CD4-positive, alpha-beta T cell treated with Interleukin-17A for 1 hour (primary cell): ENCODE data around the gene KRTAP19-5.
"Not testable (repeated sequence)": the region's sequence is repeated elsewhere in the genome, so short reads cannot be mapped to it uniquely, and the experiment has no call there.

Source experiments
- DNase-seq: peaks from one replicate; pipeline ENCODE4 v3.0.0-alpha.2; 2020

The KRTAP19-5 gene

GRCh38 chr21:30502041-30502440, at the start of gene KRTAP19-5:
KRTAP19-5 (minus strand) TSS chr21:30502141; CDS start chr21:30502090, 51 bp downstream.
- DNase-seq, result no peak

DNA sequence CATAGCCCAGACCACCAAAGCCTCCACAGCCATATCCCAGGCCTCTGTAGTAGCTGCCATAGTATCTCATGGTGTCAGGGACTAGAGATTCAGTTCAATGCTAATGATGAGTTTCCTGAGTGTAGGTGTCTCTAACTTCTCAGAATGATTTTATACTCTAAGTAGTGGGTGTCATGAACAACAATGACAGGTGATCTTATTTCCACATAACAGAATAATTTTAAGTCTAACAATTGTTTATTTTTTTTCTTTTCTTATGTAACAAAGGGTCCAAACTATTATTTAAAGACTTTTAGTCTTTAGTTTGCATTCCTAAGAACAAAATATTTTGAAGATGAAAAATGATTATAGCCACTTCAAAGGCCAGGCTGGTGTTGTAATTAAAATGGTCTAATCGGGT, 39.8 kb upstream of the KRTAP19-5 start, which contains the start of gene KRTAP19-6:
Gene KRTAP19-6 (minus strand): TSS at position 101 of the 400 bp plus-strand sequence. CDS start 31 bp downstream, at position 70.
- no peak for DNase-seq

- no peak for DNase-seq
Observed at GRCh38 chr21:30518876-30519275, 16.9 kb upstream of the KRTAP19-5 start.

DNA sequence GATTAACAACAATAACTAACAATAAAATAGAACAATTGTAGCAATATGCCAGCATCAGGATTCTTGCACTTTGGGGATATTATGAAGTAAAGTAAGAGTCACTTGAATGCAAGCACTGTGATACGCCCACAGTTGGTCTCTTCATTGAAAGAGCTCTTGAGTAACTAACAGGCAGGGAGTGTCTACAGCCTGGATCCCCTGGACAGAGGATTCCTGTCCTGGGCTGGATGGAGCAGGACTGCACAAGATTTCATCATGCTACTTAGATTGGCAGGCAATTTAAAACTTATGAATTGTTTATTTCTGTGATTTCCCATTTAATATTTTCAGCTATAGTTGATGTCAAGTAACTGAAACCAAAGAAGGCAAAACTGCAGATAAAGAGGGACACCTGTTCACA, 13.7 kb upstream of the KRTAP19-5 start:
- no peak for DNase-seq

DNA sequence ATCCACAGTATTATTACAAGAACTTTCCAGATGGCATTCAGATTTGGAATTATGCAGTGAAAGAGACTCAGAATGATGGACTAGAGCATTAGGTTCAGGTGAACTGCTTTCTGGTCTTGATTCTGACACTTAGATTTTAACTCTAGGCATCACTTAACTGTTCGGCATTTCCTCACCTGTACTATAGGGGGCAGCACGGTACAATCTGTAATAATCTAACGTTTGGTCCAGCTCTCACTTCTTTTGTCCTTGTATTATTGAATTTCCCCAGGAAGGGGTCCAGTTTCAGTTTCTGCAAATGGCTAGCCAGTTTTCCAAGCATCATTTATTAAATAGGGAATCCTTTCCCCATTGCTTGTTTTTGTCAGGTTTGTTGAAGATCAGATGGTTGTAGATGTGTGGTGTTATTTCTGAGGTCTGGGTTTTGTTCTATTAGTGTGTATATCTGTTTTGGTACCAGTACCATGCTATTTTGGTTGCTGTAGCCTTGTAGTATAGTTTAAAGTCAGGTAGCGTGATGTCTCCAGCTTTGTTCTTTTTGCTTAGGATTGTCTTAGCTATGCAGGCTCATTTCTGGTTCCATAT, 3.8 kb upstream of the KRTAP19-5 start:
- DNase-seq, result not testable (repeated sequence)

GRCh38 chr21:30497065-30497464, 4.9 kb downstream of the KRTAP19-5 start, which contains the start of gene KRTAP19-4:
KRTAP19-4 (minus strand) TSS chr21:30497165; CDS start chr21:30497110, 55 bp downstream.
- DNase-seq, result no peak

DNA sequence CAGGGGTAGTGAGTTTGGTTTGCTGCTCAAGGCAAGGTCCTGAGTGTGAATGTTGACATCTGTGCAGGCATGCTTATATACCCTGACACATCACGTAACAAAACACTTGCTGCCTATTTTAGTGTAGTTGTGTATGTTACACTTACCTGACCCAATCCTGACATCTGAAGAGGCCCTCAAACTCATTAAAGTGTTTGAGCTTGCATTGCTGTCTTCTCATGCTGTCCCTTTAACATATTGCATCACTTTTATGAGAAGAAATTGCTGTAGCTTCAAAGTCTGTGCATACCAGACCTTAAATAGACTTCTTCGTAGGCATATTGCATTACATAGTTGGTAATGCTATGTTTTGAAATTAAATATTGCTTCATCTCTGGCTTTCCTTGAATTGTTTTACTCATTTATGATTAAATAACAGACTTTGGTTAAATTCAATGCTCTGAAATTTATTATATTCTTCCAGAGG, 9.9 kb downstream of the KRTAP19-5 start, which contains the start of gene KRTAP19-3:
Gene KRTAP19-3 (minus strand): TSS at position 51 of the 466 bp plus-strand sequence. CDS start 56 bp downstream, outside the sequence.
- DNase-seq, result no peak

- DNase-seq, result no peak
Observed at GRCh38 chr21:30487336-30487735, 14.6 kb downstream of the KRTAP19-5 start, which contains the start of gene KRTAP19-2. KRTAP19-2 (minus strand) TSS chr21:30487436; CDS start chr21:30487348, 88 bp downstream.

DNA sequence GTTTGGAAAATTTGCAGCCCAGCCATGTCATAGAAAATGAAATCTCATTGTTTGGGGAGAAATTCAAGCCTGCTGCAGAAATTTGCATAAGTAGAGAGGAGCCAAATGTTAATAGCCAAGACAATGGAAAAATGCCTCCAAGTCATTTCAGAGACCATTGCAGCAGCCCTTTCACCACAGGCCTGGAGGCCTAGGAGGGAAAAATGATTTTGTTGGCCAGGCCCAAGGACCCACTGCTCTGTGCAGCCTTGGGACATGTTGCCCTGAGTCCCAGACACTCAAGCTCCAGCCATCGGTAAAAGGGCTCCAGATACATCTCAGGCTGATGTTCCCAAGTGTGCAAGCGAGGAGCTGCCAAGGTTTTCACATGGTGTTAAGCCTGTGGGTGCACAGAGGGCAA, 15.8 kb downstream of the KRTAP19-5 start:
- no peak for DNase-seq

DNA sequence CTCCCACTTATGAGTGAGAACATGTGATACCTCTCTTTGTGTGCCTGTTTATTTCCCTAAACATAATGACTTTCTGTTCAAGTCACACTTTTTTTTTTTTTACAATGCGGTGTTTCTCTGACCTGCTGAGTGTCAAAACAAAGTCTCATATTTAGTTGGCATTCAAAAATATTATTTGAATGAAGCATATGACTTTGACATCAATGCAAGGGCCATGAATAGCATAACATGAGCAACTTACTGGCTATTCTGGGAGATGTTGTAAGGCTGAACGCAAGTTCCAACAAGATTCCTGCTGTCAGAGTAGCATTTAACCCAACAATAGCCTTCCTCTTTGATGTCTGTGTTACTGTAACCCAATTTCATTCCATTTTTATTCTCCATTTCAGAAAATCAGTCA, 19.8 kb downstream of the KRTAP19-5 start:
- no peak for DNase-seq

GRCh38 chr21:30480145-30480544, 21.8 kb downstream of the KRTAP19-5 start, which contains the start of gene KRTAP19-1:
KRTAP19-1 (minus strand) TSS chr21:30480367; CDS start chr21:30480317, 50 bp downstream.
- no peak for DNase-seq

- no peak for DNase-seq
Observed at GRCh38 chr21:30479259-30479658, 22.7 kb downstream of the KRTAP19-5 start.

- no peak for DNase-seq
Observed at GRCh38 chr21:30478004-30478403, 23.9 kb downstream of the KRTAP19-5 start.

GRCh38 chr21:30468900-30469714, 32.8 kb downstream of the KRTAP19-5 start:
- DNase-seq, result no peak

GRCh38 chr21:30463713-30464112, 38.2 kb downstream of the KRTAP19-5 start:
- DNase-seq, result no peak
